Uterus (tissue), 4 donors: ENCODE results near the gene CD72. TPM values are rescaled to one million over a fixed set of nuclear protein-coding genes. Genes with fewer than 3 reads are reported as not detected.

Experiments
- DNase-seq, 2 donors: peaks; one replicate each; pipeline ENCODE4 v3.0.0-alpha.2; 2019 to 2020
- H3K27ac ChIP-seq, 2 donors: fragments of 200-600 bp; sonication (generic); 1 replicate in 1 of 2; 2 replicates in 1 of 2; pipeline ENCODE4 v1.5.1; 2016 to 2018
- H3K27me3 ChIP-seq, 2 donors: fragments of 200-600 bp; sonication (generic); one replicate each; pipeline ENCODE4 v1.5.1; 2018 to 2019; ENCODE audit warnings: control low read depth in 1 of 2
- H3K36me3 ChIP-seq, 2 donors: fragments of 200-600 bp; sonication (generic); one replicate each; pipeline ENCODE4 v1.5.1; 2019; ENCODE audit warnings: control low read depth in 1 of 2
- H3K4me1 ChIP-seq, 2 donors: fragments of 200-600 bp; sonication (generic); one replicate each; pipeline ENCODE4 v1.5.1; 2018 to 2019; ENCODE audit warnings: control low read depth in 1 of 2
- H3K4me3 ChIP-seq, 2 donors: fragments of 200-600 bp; sonication (generic); 1 replicate in 1 of 2; 2 replicates in 1 of 2; pipeline ENCODE4 v1.5.1; 2018 to 2019; ENCODE audit warnings: mild to moderate bottlenecking in 1 of 2
- H3K9me3 ChIP-seq, 2 donors: fragments of 200-600 bp; sonication (generic); one replicate each; pipeline ENCODE4 v1.5.1; 2019; ENCODE audit warnings: control low read depth in 1 of 2
- CTCF ChIP-seq, 4 experiments: fragments of 200-600 bp in 2 of 4; fragments of 450-650 bp in 2 of 4; sonication (generic) in 2 of 4; IDR thresholded peaks; one replicate each; pipeline ENCODE4 v1.5.1; 2016 to 2019; ENCODE audit warnings: antibody characterized with exemption in 4 of 4, mild to moderate bottlenecking in 2 of 4, moderate library complexity in 1 of 4
- POLR2A ChIP-seq, 2 donors: fragments of 450-650 bp; IDR thresholded peaks; one replicate each; pipeline ENCODE4 v1.6.1; 2016; ENCODE audit warnings: antibody characterized with exemption in 2 of 2, mild to moderate bottlenecking in 1 of 2, moderate library complexity in 1 of 2
- intact Hi-C: fragments of 100-400 bp; cut with DNase I; formaldehyde crosslinking; loops from one replicate; pipeline ENCODE4 v1.15.1; 2023; ENCODE audit warnings: low total_unique reads
- total RNA-seq, 4 donors: library from RNA; depleted of rRNA in 3 of 4; stranded (reverse); fragments of >200 nt in 3 of 4; gene quantifications; one replicate each; pipeline versions ENCODE4 v1.1.0 to v1.2.4, GENCODE V29; 2014 to 2023
- donor health status: DM: yes; HTN: yes; CAD: no.

Gene CD72
- total RNA-seq, 4 donors from 2014 or later: 2.8 to 3.0 TPM; not detected in 2

GRCh38 chr9:35636135-35636876, 18.1 kb upstream of the CD72 start:
- no peaks in the 10 kb centered on the region for H3K4me1 ChIP-seq
- no peaks in the 10 kb centered on the region for H3K9me3 ChIP-seq
- no peak for TF ChIP-seq CTCF (IDR thresholded peaks at IDR 0.05)
- TF ChIP-seq POLR2A (IDR thresholded peaks at IDR 0.05): no peak
- H3K27me3 ChIP-seq: no peaks in the 10 kb centered on the region
- no peaks in the 10 kb centered on the region for H3K36me3 ChIP-seq
- no peak for DNase-seq
- intact Hi-C loops: no loop called here
- H3K27ac ChIP-seq: no peak overlapping the region
- H3K4me3 ChIP-seq: no peak overlapping the region

GRCh38 chr9:35635730-35636129, 17.5 kb upstream of the CD72 start:
- intact Hi-C loops: no loop called here
- no peak overlapping the region for H3K4me3 ChIP-seq
- no peaks in the 10 kb centered on the region for H3K27me3 ChIP-seq
- no peak for TF ChIP-seq POLR2A (IDR thresholded peaks at IDR 0.05)
- no peak for TF ChIP-seq CTCF (IDR thresholded peaks at IDR 0.05)
- no peak overlapping the region for H3K27ac ChIP-seq
- H3K9me3 ChIP-seq: no peaks in the 10 kb centered on the region
- no peaks in the 10 kb centered on the region for H3K4me1 ChIP-seq
- H3K36me3 ChIP-seq: no peaks in the 10 kb centered on the region
- DNase-seq: no peak

- Histone ChIP-seq H3K27ac (no peak overlapping the region), H3K36me3 (no peaks in the 10 kb centered on the region), H3K4me1 (no peaks in the 10 kb centered on the region), H3K9me3 (no peaks in the 10 kb centered on the region), H3K4me3 (no peak overlapping the region), H3K27me3 (no peaks in the 10 kb centered on the region)
- TF ChIP-seq CTCF (IDR thresholded peaks at IDR 0.05): no peak
- TF ChIP-seq POLR2A (IDR thresholded peaks at IDR 0.05): no peak
- intact Hi-C loops: no loop called here
- no peak for DNase-seq
These were observed 11.4 kb upstream of the CD72 start for GRCh38 chr9:35629597-35629996.

GRCh38 chr9:35628389-35628991, 10.3 kb upstream of the CD72 start:
- Histone ChIP-seq H3K27me3 (no peaks in the 10 kb centered on the region), H3K27ac (no peak overlapping the region), H3K4me1 (no peaks in the 10 kb centered on the region), H3K4me3 (no peak overlapping the region), H3K36me3 (no peaks in the 10 kb centered on the region), H3K9me3 (no peaks in the 10 kb centered on the region)
- TF ChIP-seq CTCF (IDR thresholded peaks at IDR 0.05) (no peak), POLR2A (IDR thresholded peaks at IDR 0.05) (no peak)
- intact Hi-C loops: no loop called here
- DNase-seq: no peak

- TF ChIP-seq POLR2A (IDR thresholded peaks at IDR 0.05) (no peak), CTCF (IDR thresholded peaks at IDR 0.05) (no peak)
- H3K4me3 ChIP-seq: no peak overlapping the region
- H3K27me3 ChIP-seq: no peaks in the 10 kb centered on the region
- H3K36me3 ChIP-seq: no peaks in the 10 kb centered on the region
- H3K27ac ChIP-seq: no peak overlapping the region
- no peaks in the 10 kb centered on the region for H3K4me1 ChIP-seq
- intact Hi-C loops: no loop called here
- DNase-seq: no peak
- H3K9me3 ChIP-seq: no peaks in the 10 kb centered on the region
These were observed 9.4 kb upstream of the CD72 start for GRCh38 chr9:35627575-35627974.
